Mesothelial cell of epicardium (in vitro differentiated cells): ENCODE measurements around the gene MYLK. TPM values are rescaled to one million over a fixed set of nuclear protein-coding genes. Genes with fewer than 3 reads are reported as not detected.
A peak's percentile ranks its signal among the peaks of the same experiment; 100 is the strongest.

Experiments
- DNase-seq, 2 experiments: peaks; one replicate each; pipeline ENCODE4 v3.0.0; 2021; ENCODE audit warnings: low spot score in 2 of 2; ENCODE audit not compliant: unreplicated experiment in 2 of 2
- H3K27ac Mint-ChIP-seq: 2 replicates; pipeline ENCODE4 v1.8.0; 2021; ENCODE audit warnings: mixed read lengths
- H3K27me3 Mint-ChIP-seq: 2 replicates; pipeline ENCODE4 v1.8.0; 2021; ENCODE audit warnings: low read depth, mixed read lengths
- H3K36me3 Mint-ChIP-seq: 2 replicates; pipeline ENCODE4 v1.8.0; 2021; ENCODE audit warnings: mixed read lengths
- H3K4me1 Mint-ChIP-seq: 2 replicates; pipeline ENCODE4 v1.8.0; 2021; ENCODE audit warnings: mixed read lengths
- H3K4me3 Mint-ChIP-seq: 2 replicates; pipeline ENCODE4 v1.8.0; 2021; ENCODE audit warnings: mild to moderate bottlenecking, moderate library complexity, mixed read lengths
- H3K9me3 Mint-ChIP-seq: 2 replicates; pipeline ENCODE4 v1.8.0; 2021; ENCODE audit warnings: mixed read lengths
- CTCF ChIP-seq: fragments of 200-600 bp; sonication (generic); IDR thresholded peaks from one replicate; pipeline ENCODE4 v1.5.0; 2021; ENCODE audit warnings: antibody characterized with exemption; ENCODE audit not compliant: unreplicated experiment
- total RNA-seq: library from RNA; stranded (reverse); gene quantifications from 3 replicates; pipeline ENCODE4 v1.2.1, GENCODE V29; 2021

The MYLK gene
- total RNA-seq, 1 donor from 2014 or later, result 14.3 TPM

GRCh38 chr3:123656274-123656673, 227.9 kb downstream of the MYLK start:
- Mint-ChIP-seq H3K36me3 (peaks cover 2% of the 10 kb centered on the region), H3K9me3 (no peaks in the 10 kb centered on the region), H3K27ac (no peak overlapping the region), H3K27me3 (no peaks in the 10 kb centered on the region), H3K4me1 (peaks cover 37% of the 10 kb centered on the region), H3K4me3 (no peak overlapping the region)
- TF ChIP-seq CTCF, result no peak
- DNase-seq, result no peak

- DNase-seq, result no peak
- H3K9me3 Mint-ChIP-seq, result no peaks in the 10 kb centered on the region
- H3K36me3 Mint-ChIP-seq, result peaks cover 2% of the 10 kb centered on the region
- H3K27me3 Mint-ChIP-seq, result no peaks in the 10 kb centered on the region
- no peak for TF ChIP-seq CTCF
- no peak overlapping the region for H3K27ac Mint-ChIP-seq
- H3K4me3 Mint-ChIP-seq, result no peak overlapping the region
- H3K4me1 Mint-ChIP-seq, result peaks cover 28% of the 10 kb centered on the region
Observed at GRCh38 chr3:123655400-123655799, 228.7 kb downstream of the MYLK start.

- no peaks in the 10 kb centered on the region for H3K27me3 Mint-ChIP-seq
- H3K9me3 Mint-ChIP-seq, result no peaks in the 10 kb centered on the region
- no peak overlapping the region for H3K27ac Mint-ChIP-seq
- DNase-seq, result no peak
- H3K36me3 Mint-ChIP-seq, result peaks cover 2% of the 10 kb centered on the region
- TF ChIP-seq CTCF, result no peak
- H3K4me1 Mint-ChIP-seq, result peaks cover 13% of the 10 kb centered on the region
- H3K4me3 Mint-ChIP-seq, result no peak overlapping the region
Observed at GRCh38 chr3:123653221-123653682, 230.9 kb downstream of the MYLK start.

- H3K4me1 Mint-ChIP-seq, result peaks cover 13% of the 10 kb centered on the region
- H3K9me3 Mint-ChIP-seq, result no peaks in the 10 kb centered on the region
- peak; percentile 51 for TF ChIP-seq CTCF
- no peak overlapping the region for H3K27ac Mint-ChIP-seq
- H3K4me3 Mint-ChIP-seq, result no peak overlapping the region
- no peaks in the 10 kb centered on the region for H3K36me3 Mint-ChIP-seq
- peak; percentile 66 to 91 for DNase-seq
- no peaks in the 10 kb centered on the region for H3K27me3 Mint-ChIP-seq
Observed at GRCh38 chr3:123652342-123652984, 231.7 kb downstream of the MYLK start.

- Mint-ChIP-seq H3K9me3 (no peaks in the 10 kb centered on the region), H3K27ac (no peak overlapping the region)
- no peak for DNase-seq
Observed at GRCh38 chr3:123651449-123652341, 232.4 kb downstream of the MYLK start.

More at GRCh38 chr3:123651449-123652341, 232.4 kb downstream of the MYLK start:
- peaks cover 13% of the 10 kb centered on the region for H3K4me1 Mint-ChIP-seq
- H3K4me3 Mint-ChIP-seq, result no peak overlapping the region
- no peaks in the 10 kb centered on the region for H3K36me3 Mint-ChIP-seq
- no peaks in the 10 kb centered on the region for H3K27me3 Mint-ChIP-seq
- no peak for TF ChIP-seq CTCF
